Left lung (tissue), 10 donors: ENCODE data around the gene TRIM74. TPM values are rescaled to one million over a fixed set of nuclear protein-coding genes. Genes with fewer than 3 reads are reported as not detected.

Experiments used
- ATAC-seq: fragments of 200-7000 bp; cut with Tn5 transposase; one replicate; pipeline ENCODE4 v1.9.1; 2020; ENCODE audit warnings: moderate library complexity
- DNase-seq, 4 donors: peaks; one replicate each; pipeline ENCODE4 v3.0.0-alpha.2; 2013 to 2020
- H3K27ac ChIP-seq, 2 donors: fragments of 200-600 bp; sonication (generic) in 1 of 2; one replicate each; pipeline versions ENCODE4 v1.5.0 to v1.8.0; 2020 to 2021
- H3K27me3 ChIP-seq, 2 donors: fragments of 200-600 bp; sonication (generic) in 1 of 2; one replicate each; pipeline versions ENCODE4 v1.5.0 to v1.8.0; 2020 to 2021
- H3K36me3 ChIP-seq, 2 donors: fragments of 200-600 bp; sonication (generic) in 1 of 2; one replicate each; pipeline versions ENCODE4 v1.5.0 to v1.8.0; 2020 to 2021
- H3K4me1 ChIP-seq, 2 donors: fragments of 200-600 bp; one replicate each; pipeline ENCODE4 v1.8.0; 2021
- H3K4me3 ChIP-seq, 2 donors: fragments of 200-600 bp; sonication (generic) in 1 of 2; one replicate each; pipeline versions ENCODE4 v1.5.0 to v1.8.0; 2020 to 2021; ENCODE audit warnings: mild to moderate bottlenecking in 1 of 2
- H3K9me3 ChIP-seq, 2 donors: fragments of 200-600 bp; sonication (generic) in 1 of 2; one replicate each; pipeline versions ENCODE4 v1.5.0 to v1.8.0; 2020 to 2021
- CTCF ChIP-seq, 2 donors: fragments of 200-600 bp; sonication (generic) in 1 of 2; IDR thresholded peaks; one replicate each; pipeline versions ENCODE4 v1.5.0 to v1.8.0; 2021; ENCODE audit warnings: antibody characterized with exemption in 2 of 2
- intact Hi-C, 2 donors: fragments of 100-400 bp; cut with DNase I; formaldehyde crosslinking; loops; one replicate each; pipeline versions ENCODE4 v1.11.2 to v1.14.2; 2022
- polyA plus RNA-seq, 6 donors: library from polyadenylated mRNA; unstranded; fragments of 120-200 nt; gene quantifications; one replicate each; pipeline ENCODE4 v1.2.1, GENCODE V29; 2013; ENCODE audit not compliant: insufficient read length in 6 of 6
- total RNA-seq, 2 donors: library from RNA; stranded (reverse); fragmentation: NEBNext Ultra II Directional; extraction: Animal tissue kit (Norgen Biotek cat#: 25700); gene quantifications; one replicate each; pipeline ENCODE4 v1.2.1, GENCODE V29; 2021
- donor health status: DM: no; HTN: yes; CAD: no.
- donor health status: DM: no; HTN: no; CAD: no.

Gene TRIM74
- total and polyA plus RNA-seq, 8 donors = 0.26 to 2.8 (median 1.8) TPM; not detected in 1

- peaks cover 6 to 21% of the 10 kb centered on the region in 2 donors for H3K4me1 ChIP-seq
- no peaks in the 10 kb centered on the region for H3K9me3 ChIP-seq
- H3K27me3 ChIP-seq = no peaks in the 10 kb centered on the region
- ATAC-seq = no peak
- DNase-seq = peak in 1 of 4 donors; percentile 3
- peaks cover 0 to 48% of the 10 kb centered on the region in 2 donors for H3K36me3 ChIP-seq
- no peak for TF ChIP-seq CTCF (IDR thresholded peaks at IDR 0.05)
- peak overlapping the region; percentile 89 to 94 for H3K27ac ChIP-seq
- H3K4me3 ChIP-seq = peak overlapping the region; percentile 64 to 90
- intact Hi-C loops = no loop called here
These were observed 43.6 kb downstream of the TRIM74 start for GRCh38 chr7:72925546-72926120.

- peak; percentile 98 for ATAC-seq
- peaks cover 0 to 43% of the 10 kb centered on the region in 2 donors for H3K36me3 ChIP-seq
- H3K4me3 ChIP-seq = peak within 1 kb of the TSS; percentile 64 to 90
- peak; percentile 80 to 94 (median 91) for DNase-seq
- peaks cover 6 to 21% of the 10 kb centered on the region in 2 donors for H3K4me1 ChIP-seq
- H3K27ac ChIP-seq = peak within 1 kb of the TSS; percentile 89 to 94
- H3K27me3 ChIP-seq = no peaks in the 10 kb centered on the region
- no peaks in the 10 kb centered on the region for H3K9me3 ChIP-seq
- intact Hi-C loops = no loop called here
- no peak for TF ChIP-seq CTCF (IDR thresholded peaks at IDR 0.05)
These were observed 44.3 kb downstream of the TRIM74 start, which contains the start of gene POM121 for GRCh38 chr7:72924733-72925545. POM121 (plus strand) TSS chr7:72925095; CDS start chr7:72925122, 27 bp downstream.

GRCh38 chr7:72924386-72924732 lies 44.9 kb downstream of the TRIM74 start:
- no peaks in the 10 kb centered on the region for H3K9me3 ChIP-seq
- H3K4me3 ChIP-seq = peak overlapping the region; percentile 64 to 90
- H3K27ac ChIP-seq = peak overlapping the region; percentile 89 to 94
- no peak for TF ChIP-seq CTCF (IDR thresholded peaks at IDR 0.05)
- intact Hi-C loops = no loop called here
- peak; percentile 5 for ATAC-seq
- peaks cover 0 to 37% of the 10 kb centered on the region in 2 donors for H3K36me3 ChIP-seq
- peaks cover 6 to 21% of the 10 kb centered on the region in 2 donors for H3K4me1 ChIP-seq
- DNase-seq = peak in 1 of 4 donors; percentile 2
- H3K27me3 ChIP-seq = no peaks in the 10 kb centered on the region

GRCh38 chr7:72919256-72919775 lies 50.0 kb downstream of the TRIM74 start:
- no peak for ATAC-seq
- Histone ChIP-seq H3K4me1 (peaks cover 6 to 8% of the 10 kb centered on the region in 2 donors), H3K4me3 (no peak overlapping the region), H3K27me3 (no peaks in the 10 kb centered on the region), H3K9me3 (no peaks in the 10 kb centered on the region), H3K27ac (no peak overlapping the region), H3K36me3 (peaks cover 0 to 25% of the 10 kb centered on the region in 2 donors)
- no peak for TF ChIP-seq CTCF (IDR thresholded peaks at IDR 0.05)
- DNase-seq = no peak
- intact Hi-C loops = no loop called here
